Thyroid gland (tissue), 4 donors: ENCODE measurements around the gene EGR4. TPM values are rescaled to one million over a fixed set of nuclear protein-coding genes. Genes with fewer than 3 reads are reported as not detected.

Experiments
- DNase-seq, 2 donors: peaks; one replicate each; pipeline ENCODE4 v3.0.0-alpha.2; 2019
- H3K27ac ChIP-seq, 3 donors: fragments of 200-600 bp; sonication (generic); 1 replicate in 2 of 3; 2 replicates in 1 of 3; pipeline ENCODE4 v1.5.1; 2016 to 2019; ENCODE audit warnings: mild to moderate bottlenecking in 1 of 3, moderate library complexity in 1 of 3
- H3K27me3 ChIP-seq: fragments of 200-600 bp; sonication (generic); one replicate; pipeline ENCODE4 v1.5.1; 2019
- H3K36me3 ChIP-seq, 2 donors: fragments of 200-600 bp; sonication (generic); one replicate each; pipeline ENCODE4 v1.5.1; 2016 to 2019
- H3K4me1 ChIP-seq, 2 donors: fragments of 200-600 bp; sonication (generic); one replicate each; pipeline ENCODE4 v1.5.1; 2017 to 2019
- H3K4me3 ChIP-seq, 3 donors: fragments of 200-600 bp; sonication (generic); replicated peaks in 1 of 3; 1 replicate in 2 of 3; 2 replicates in 1 of 3; pipeline ENCODE4 v1.5.1; 2016; ENCODE audit warnings: mild to moderate bottlenecking in 1 of 3
- H3K9me3 ChIP-seq: fragments of 200-600 bp; sonication (generic); one replicate; pipeline ENCODE4 v1.5.1; 2017
- POLR2A ChIP-seq, 2 donors: fragments of 450-650 bp; IDR thresholded peaks; one replicate each; pipeline ENCODE4 v1.6.1; 2017; ENCODE audit warnings: antibody characterized with exemption in 2 of 2, mild to moderate bottlenecking in 2 of 2, moderate library complexity in 1 of 2
- WGBS, 2 donors: methylation state at CpG; one replicate each; pipeline ENCODE4 v1.1.5; 2017; 5-methylcytosine and 5-hydroxymethylcytosine counted together
- intact Hi-C: fragments of 100-400 bp; cut with DNase I; formaldehyde crosslinking; loops from one replicate; pipeline ENCODE4 v1.15.1; 2023
- total RNA-seq, 4 donors: library from RNA; depleted of rRNA; stranded (reverse); fragments of >200 nt; gene quantifications; one replicate each; pipeline ENCODE4 v1.2.3, GENCODE V29; 2016
- TF ChIP-seq, protein P1 (sequence below), 6 experiments: fragments of 200-600 bp in 3 of 6; fragments of 450-650 bp in 3 of 6; sonication (generic) in 3 of 6; IDR thresholded peaks; one replicate each; pipeline ENCODE4 v1.5.1; 2016 to 2019; ENCODE audit warnings: antibody characterized with exemption in 6 of 6, mild to moderate bottlenecking in 2 of 6, inconsistent platforms in 1 of 6, moderate library complexity in 1 of 6

The EGR4 gene
- total RNA-seq, 4 donors from 2014 or later: not detected

DNA sequence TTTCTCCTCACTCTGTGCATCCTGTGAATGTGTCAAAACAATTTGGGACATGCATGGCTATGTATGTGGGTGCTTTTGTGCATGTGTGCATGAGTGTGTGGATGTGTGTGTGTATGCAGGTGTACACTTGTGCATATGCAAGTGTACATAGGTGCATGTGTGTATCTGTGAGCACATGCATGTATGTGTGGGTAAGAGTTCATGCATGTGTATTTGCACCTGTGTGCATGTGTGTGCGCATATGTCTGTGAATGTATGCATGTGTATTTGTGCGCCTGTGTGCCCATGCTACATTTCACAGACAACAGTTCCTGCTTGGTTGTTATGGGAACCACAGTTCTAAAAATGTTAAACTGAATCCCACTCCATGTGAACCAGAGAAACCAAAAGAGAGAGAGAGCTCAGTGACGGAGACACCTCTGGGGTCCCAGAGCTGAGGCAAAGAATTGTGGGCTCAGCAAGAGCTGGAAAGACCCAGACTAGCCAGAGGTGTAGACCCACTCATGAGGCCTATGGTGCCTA lies 7.2 kb downstream of the EGR4 start:
- peaks cover 6 to 17% of the 10 kb centered on the region in 2 donors for H3K4me1 ChIP-seq
- no peak overlapping the region for H3K4me3 ChIP-seq
- peaks cover 4% of the 10 kb centered on the region for H3K27me3 ChIP-seq
- intact Hi-C loops: no loop called here
- no peaks in the 10 kb centered on the region for H3K9me3 ChIP-seq
- 92 to 93% methylated on average over 3 of the region's 3 CpGs for WGBS, 2 donors
- DNase-seq: no peak
- H3K36me3 ChIP-seq: no peaks in the 10 kb centered on the region
- H3K27ac ChIP-seq: no peak overlapping the region
- TF ChIP-seq, protein P1, sequence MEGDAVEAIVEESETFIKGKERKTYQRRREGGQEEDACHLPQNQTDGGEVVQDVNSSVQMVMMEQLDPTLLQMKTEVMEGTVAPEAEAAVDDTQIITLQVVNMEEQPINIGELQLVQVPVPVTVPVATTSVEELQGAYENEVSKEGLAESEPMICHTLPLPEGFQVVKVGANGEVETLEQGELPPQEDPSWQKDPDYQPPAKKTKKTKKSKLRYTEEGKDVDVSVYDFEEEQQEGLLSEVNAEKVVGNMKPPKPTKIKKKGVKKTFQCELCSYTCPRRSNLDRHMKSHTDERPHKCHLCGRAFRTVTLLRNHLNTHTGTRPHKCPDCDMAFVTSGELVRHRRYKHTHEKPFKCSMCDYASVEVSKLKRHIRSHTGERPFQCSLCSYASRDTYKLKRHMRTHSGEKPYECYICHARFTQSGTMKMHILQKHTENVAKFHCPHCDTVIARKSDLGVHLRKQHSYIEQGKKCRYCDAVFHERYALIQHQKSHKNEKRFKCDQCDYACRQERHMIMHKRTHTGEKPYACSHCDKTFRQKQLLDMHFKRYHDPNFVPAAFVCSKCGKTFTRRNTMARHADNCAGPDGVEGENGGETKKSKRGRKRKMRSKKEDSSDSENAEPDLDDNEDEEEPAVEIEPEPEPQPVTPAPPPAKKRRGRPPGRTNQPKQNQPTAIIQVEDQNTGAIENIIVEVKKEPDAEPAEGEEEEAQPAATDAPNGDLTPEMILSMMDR (IDR thresholded peaks at IDR 0.05): no peak
- TF ChIP-seq POLR2A (IDR thresholded peaks at IDR 0.05): no peak

DNA sequence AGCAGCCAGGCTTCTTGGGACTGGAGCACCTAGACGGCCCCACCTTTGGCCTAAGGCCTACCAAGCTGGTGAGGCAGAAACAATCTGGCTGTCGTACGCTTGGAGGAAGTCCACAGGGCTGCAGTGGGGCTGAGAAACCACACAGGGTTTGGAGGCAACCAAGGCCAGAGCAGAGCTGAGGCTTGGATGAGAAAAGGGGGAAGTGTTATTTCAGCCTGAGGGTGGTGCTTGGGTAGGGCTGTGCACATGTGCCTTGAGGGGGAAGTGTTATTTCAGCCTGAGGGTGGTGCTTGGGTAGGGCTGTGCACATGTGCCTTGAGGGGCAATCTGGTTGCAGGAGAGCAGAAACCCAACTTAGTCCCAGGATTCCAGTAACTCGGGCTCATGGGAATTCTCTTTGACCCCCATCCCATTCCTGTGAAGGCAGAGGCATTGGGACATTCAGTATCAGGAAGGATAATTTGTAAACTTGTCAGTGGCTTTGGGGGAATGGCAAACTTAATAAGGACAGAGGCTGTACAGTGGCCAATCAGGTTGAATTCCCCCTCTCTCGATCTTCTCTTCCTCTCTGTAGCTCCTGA lies 8.1 kb downstream of the EGR4 start:
- Histone ChIP-seq H3K27me3 (no peaks in the 10 kb centered on the region), H3K4me3 (no peak overlapping the region), H3K27ac (no peak overlapping the region), H3K36me3 (no peaks in the 10 kb centered on the region), H3K9me3 (no peaks in the 10 kb centered on the region), H3K4me1 (peaks cover 6 to 16% of the 10 kb centered on the region in 2 donors)
- intact Hi-C loops: no loop called here
- no peak for DNase-seq
- WGBS, 2 donors: 49 to 58% methylated on average over 5 of the region's 5 CpGs
- TF ChIP-seq, protein P1 (IDR thresholded peaks at IDR 0.05): no peak
- no peak for TF ChIP-seq POLR2A (IDR thresholded peaks at IDR 0.05)

DNA sequence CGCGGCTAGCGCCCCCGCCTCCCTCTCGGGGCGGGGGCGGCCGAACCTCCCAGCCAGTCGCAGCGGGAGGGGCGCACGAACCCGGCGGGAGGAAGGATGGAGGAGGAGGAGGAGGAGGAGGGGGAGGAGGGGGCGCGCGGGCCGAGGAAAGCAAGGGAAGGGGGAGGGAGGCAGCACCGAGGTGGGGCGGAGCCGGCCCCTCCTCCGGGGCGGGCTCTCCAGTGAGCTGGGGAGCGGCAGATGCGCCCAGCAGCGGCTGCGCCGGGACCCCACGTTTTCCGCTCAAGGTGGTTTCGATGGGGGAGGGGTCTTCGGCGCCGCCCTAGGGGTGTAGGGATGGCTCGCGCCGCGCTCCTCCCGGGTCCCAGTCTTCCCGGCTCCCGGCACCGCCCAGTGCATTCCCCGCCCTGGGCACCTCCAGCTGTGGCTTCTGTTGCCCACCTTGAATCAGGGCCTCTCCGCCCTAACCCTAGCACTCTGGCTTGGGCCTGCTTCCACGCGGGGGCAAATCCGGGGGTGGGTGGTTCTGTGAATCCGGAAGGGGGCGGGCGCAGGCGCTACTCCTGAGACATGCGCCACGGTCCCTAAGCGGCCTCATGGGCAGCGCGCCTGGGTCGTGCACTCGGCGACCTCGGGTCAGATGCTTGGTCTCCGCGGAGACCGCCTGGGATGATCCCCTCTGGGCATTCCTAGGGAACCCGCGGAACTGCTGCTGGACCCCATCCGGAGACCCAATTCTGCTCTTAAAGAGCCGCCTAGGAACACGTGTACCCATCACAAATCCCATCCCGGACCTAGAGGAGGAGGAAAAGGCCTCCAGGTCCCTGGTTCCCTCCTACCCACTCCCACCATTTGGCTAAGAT lies 8.8 kb downstream of the EGR4 start, which contains the start of gene FBXO41:
FBXO41 (minus strand) TSS at position 183 of the 863 bp plus-strand sequence. CDS start 14,848 bp downstream, outside the sequence.
- intact Hi-C loops: no loop called here
- peak in 1 of 2 donors; percentile 14 for DNase-seq
- Histone ChIP-seq H3K4me3 (peak within 1 kb of the TSS; percentile 30 to 65 (median 47)), H3K27me3 (no peaks in the 10 kb centered on the region), H3K9me3 (no peaks in the 10 kb centered on the region), H3K27ac (no peak within 1 kb of the TSS), H3K4me1 (peaks cover 6 to 16% of the 10 kb centered on the region in 2 donors), H3K36me3 (no peaks in the 10 kb centered on the region)
- 3 to 5% methylated on average over 20 to 27 of the region's 69 CpGs for WGBS, 2 donors
- no peak for TF ChIP-seq POLR2A (IDR thresholded peaks at IDR 0.05)
- TF ChIP-seq, protein P1 (IDR thresholded peaks at IDR 0.05): no peak

DNA sequence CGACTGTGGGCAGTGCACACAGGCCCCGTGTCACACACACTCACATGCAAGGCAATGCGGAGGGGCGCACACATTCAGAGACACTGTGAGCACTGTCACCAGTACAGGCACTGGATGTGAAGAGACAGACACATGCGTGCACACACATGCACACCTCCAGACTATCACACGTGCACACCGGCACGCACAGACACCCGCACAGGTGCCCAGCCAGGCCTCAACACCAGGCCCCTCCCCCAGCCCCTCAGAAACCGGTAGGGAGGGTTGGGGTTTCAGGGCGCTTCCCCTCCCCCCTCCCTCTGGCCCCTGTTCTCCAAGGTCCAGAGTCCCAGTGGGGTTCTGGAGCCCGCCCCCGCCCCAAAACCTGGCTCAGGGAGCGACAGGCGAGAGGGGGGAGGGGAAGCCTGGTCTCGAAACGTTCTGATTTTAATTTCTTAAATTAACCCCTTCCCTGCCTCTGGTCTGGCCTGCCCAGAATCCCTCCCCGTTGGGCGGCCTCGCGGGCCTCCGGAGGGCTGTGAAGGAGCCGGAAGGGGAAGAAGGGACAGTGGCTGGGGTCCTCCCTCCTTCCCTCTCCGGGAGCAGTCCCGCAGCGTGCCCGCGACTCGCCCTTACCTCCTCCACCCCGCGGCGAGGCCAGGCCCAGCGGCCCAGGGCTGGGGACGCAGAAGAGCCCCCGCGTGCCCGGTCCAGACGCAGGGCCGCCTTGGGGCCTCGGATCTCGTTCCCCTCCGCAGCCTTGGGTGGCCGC lies 9.6 kb downstream of the EGR4 start:
- H3K4me3 ChIP-seq: peak overlapping the region; percentile 30 to 65 (median 47)
- no peaks in the 10 kb centered on the region for H3K36me3 ChIP-seq
- no peaks in the 10 kb centered on the region for H3K9me3 ChIP-seq
- H3K27me3 ChIP-seq: no peaks in the 10 kb centered on the region
- TF ChIP-seq POLR2A (IDR thresholded peaks at IDR 0.05): no peak
- TF ChIP-seq, protein P1 (IDR thresholded peaks at IDR 0.05): no peak
- no peak overlapping the region for H3K27ac ChIP-seq
- H3K4me1 ChIP-seq: peaks cover 6 to 16% of the 10 kb centered on the region in 2 donors
- 5 to 20% methylated on average over 4 of the region's 43 CpGs for WGBS, 2 donors
- no peak for DNase-seq
- intact Hi-C loops: no loop called here
